Fibroblast of skin of back (primary cell): Measurements from ENCODE around the gene GTF2A1L.
"Not testable (repeated sequence)": the region's sequence is repeated elsewhere in the genome, so short reads cannot be mapped to it uniquely, and the experiment has no call there.

Experiments used
- DNase-seq: peaks from one replicate; pipeline ENCODE4 v3.0.0-alpha.2; 2013

The GTF2A1L gene

GRCh38 chr2:48613211-48613610 is 4.4 kb upstream of the GTF2A1L start:
- DNase-seq, result no peak

- not testable (repeated sequence) for DNase-seq
Observed at GRCh38 chr2:48614581-48614980, 3.1 kb upstream of the GTF2A1L start.

GRCh38 chr2:48619526-48619925 is 1.9 kb downstream of the GTF2A1L start:
- no peak for DNase-seq

GRCh38 chr2:48620604-48621003 is 2.9 kb downstream of the GTF2A1L start:
- no peak for DNase-seq

- DNase-seq, result peak; percentile 31
Observed at GRCh38 chr2:48622691-48623090, 5.0 kb downstream of the GTF2A1L start.

- no peak for DNase-seq
Observed at GRCh38 chr2:48624696-48625095, 7.0 kb downstream of the GTF2A1L start.

- no peak for DNase-seq
Observed at GRCh38 chr2:48626047-48626446, 8.4 kb downstream of the GTF2A1L start.

GRCh38 chr2:48633143-48633542 is 15.5 kb downstream of the GTF2A1L start:
- DNase-seq, result no peak

- no peak for DNase-seq
Observed at GRCh38 chr2:48635786-48636185, 18.1 kb downstream of the GTF2A1L start.

- no peak for DNase-seq
Observed at GRCh38 chr2:48638261-48638660, 20.6 kb downstream of the GTF2A1L start.

GRCh38 chr2:48651158-48651790 is 33.6 kb downstream of the GTF2A1L start:
- peak; percentile 84 for DNase-seq

- no peak for DNase-seq
Observed at GRCh38 chr2:48668992-48669391, 51.3 kb downstream of the GTF2A1L start.

- no peak for DNase-seq
Observed at GRCh38 chr2:48673581-48673980, 55.9 kb downstream of the GTF2A1L start.

GRCh38 chr2:48674933-48675332 is 57.3 kb downstream of the GTF2A1L start:
- DNase-seq, result no peak

- DNase-seq, result no peak
Observed at GRCh38 chr2:48677450-48677849, 59.8 kb downstream of the GTF2A1L start.

GRCh38 chr2:48685126-48685525 is 67.5 kb downstream of the GTF2A1L start:
- no peak for DNase-seq

- no peak for DNase-seq
Observed at GRCh38 chr2:48691935-48692691, 74.5 kb downstream of the GTF2A1L start.

- DNase-seq, result peak; percentile 30
Observed at GRCh38 chr2:48693066-48693465, 75.4 kb downstream of the GTF2A1L start.

GRCh38 chr2:48693645-48694044 is 76.0 kb downstream of the GTF2A1L start:
- DNase-seq, result peak; percentile 48

GRCh38 chr2:48694149-48694548 is 76.5 kb downstream of the GTF2A1L start:
- DNase-seq, result peak; percentile 75

- DNase-seq, result no peak
Observed at GRCh38 chr2:48695991-48696390, 78.3 kb downstream of the GTF2A1L start.

- no peak for DNase-seq
Observed at GRCh38 chr2:48696881-48697280, 79.2 kb downstream of the GTF2A1L start.

- peak; percentile 78 for DNase-seq
Observed at GRCh38 chr2:48699348-48699930, 81.8 kb downstream of the GTF2A1L start.

GRCh38 chr2:48703621-48704020 is 86.0 kb downstream of the GTF2A1L start:
- not testable (repeated sequence) for DNase-seq
